Esophagus squamous epithelium (tissue), 5 donors: ENCODE data around the gene PLCD1. TPM values are rescaled to one million over a fixed set of nuclear protein-coding genes. Genes with fewer than 3 reads are reported as not detected.
"Not testable (repeated sequence)": the region's sequence is repeated elsewhere in the genome, so short reads cannot be mapped to it uniquely, and the experiment has no call there.

Experiments used
- DNase-seq: peaks from one replicate; lab custom pipeline; 2025; lab: John Stamatoyannopoulos, UW
- H3K27ac ChIP-seq, 4 donors: fragments of 200-600 bp; sonication (generic); one replicate each; pipeline ENCODE4 v1.5.1; 2016 to 2019; ENCODE audit warnings: mild to moderate bottlenecking in 1 of 4
- H3K27me3 ChIP-seq, 4 donors: fragments of 200-600 bp; sonication (generic); 1 replicate in 3 of 4; 2 replicates in 1 of 4; pipeline versions ENCODE4 v1.5.1 to v1.6.0; 2017 to 2021; ENCODE audit warnings: antibody characterized with exemption in 1 of 4
- H3K36me3 ChIP-seq, 3 donors: fragments of 200-600 bp; sonication (generic); one replicate each; pipeline ENCODE4 v1.5.1; 2016 to 2019
- H3K4me1 ChIP-seq, 3 donors: fragments of 200-600 bp; sonication (generic); one replicate each; pipeline ENCODE4 v1.5.1; 2017 to 2019
- H3K4me3 ChIP-seq, 4 donors: fragments of 200-600 bp; sonication (generic); 1 replicate in 3 of 4; 2 replicates in 1 of 4; pipeline ENCODE4 v1.5.1; 2016 to 2019; ENCODE audit warnings: mild to moderate bottlenecking in 2 of 4, moderate library complexity in 1 of 4
- H3K9me3 ChIP-seq, 3 donors: fragments of 200-600 bp; sonication (generic); one replicate each; pipeline ENCODE4 v1.5.1; 2016 to 2019
- POLR2A ChIP-seq, 4 donors: fragments of 450-650 bp; IDR thresholded peaks; one replicate each; pipeline ENCODE4 v1.6.1; 2017; ENCODE audit warnings: antibody characterized with exemption in 4 of 4, mild to moderate bottlenecking in 4 of 4, moderate library complexity in 3 of 4
- WGBS, 2 donors: methylation state at CpG; one replicate each; pipeline ENCODE4 v1.1.5; 2018; 5-methylcytosine and 5-hydroxymethylcytosine counted together
- intact Hi-C: fragments of 100-400 bp; cut with DNase I; formaldehyde crosslinking; loops from one replicate; pipeline ENCODE4 v1.15.0; 2022
- total RNA-seq, 4 donors: library from RNA; depleted of rRNA; stranded (reverse); fragments of >200 nt; gene quantifications; one replicate each; pipeline ENCODE4 v1.1.0, GENCODE V29; 2016
- TF ChIP-seq, protein P1 (sequence below), 6 experiments: fragments of 450-650 bp in 4 of 6; fragments of 200-600 bp in 2 of 6; sonication (generic) in 2 of 6; IDR thresholded peaks; one replicate each; pipeline ENCODE4 v1.5.1; 2016 to 2019; ENCODE audit warnings: antibody characterized with exemption in 6 of 6, mild to moderate bottlenecking in 4 of 6, moderate library complexity in 4 of 6
- donor health status: DM: yes; HTN: yes; CAD: no.

The PLCD1 gene
- total RNA-seq, 4 donors from 2014 or later: 24.2 to 37.9 (median 35.0) TPM

DNA sequence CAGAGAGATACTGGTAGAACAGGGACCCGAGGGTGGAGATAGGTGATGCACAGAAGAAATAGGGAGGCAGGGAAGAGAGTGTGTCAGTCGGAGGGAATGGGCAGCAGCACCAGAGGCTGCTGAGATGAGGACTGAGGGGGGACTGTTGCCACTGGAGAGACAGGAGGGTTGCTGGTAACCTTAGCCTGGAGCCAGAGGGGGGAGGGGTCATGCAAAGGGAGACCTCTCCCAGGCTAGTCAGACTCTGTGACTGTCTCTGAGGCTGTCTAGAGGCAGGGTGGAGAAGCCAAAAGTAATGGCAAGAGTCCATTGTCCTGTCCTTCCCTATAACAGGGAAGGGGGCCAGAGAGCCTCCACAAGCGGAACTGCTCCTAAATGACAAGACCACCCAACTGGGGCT lies 7.5 kb upstream of the PLCD1 start:
- no peak for TF ChIP-seq POLR2A (IDR thresholded peaks at IDR 0.05)
- TF ChIP-seq, protein P1, sequence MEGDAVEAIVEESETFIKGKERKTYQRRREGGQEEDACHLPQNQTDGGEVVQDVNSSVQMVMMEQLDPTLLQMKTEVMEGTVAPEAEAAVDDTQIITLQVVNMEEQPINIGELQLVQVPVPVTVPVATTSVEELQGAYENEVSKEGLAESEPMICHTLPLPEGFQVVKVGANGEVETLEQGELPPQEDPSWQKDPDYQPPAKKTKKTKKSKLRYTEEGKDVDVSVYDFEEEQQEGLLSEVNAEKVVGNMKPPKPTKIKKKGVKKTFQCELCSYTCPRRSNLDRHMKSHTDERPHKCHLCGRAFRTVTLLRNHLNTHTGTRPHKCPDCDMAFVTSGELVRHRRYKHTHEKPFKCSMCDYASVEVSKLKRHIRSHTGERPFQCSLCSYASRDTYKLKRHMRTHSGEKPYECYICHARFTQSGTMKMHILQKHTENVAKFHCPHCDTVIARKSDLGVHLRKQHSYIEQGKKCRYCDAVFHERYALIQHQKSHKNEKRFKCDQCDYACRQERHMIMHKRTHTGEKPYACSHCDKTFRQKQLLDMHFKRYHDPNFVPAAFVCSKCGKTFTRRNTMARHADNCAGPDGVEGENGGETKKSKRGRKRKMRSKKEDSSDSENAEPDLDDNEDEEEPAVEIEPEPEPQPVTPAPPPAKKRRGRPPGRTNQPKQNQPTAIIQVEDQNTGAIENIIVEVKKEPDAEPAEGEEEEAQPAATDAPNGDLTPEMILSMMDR (IDR thresholded peaks at IDR 0.05): no peak
- H3K27me3 ChIP-seq: no peaks in the 10 kb centered on the region
- peaks cover 12 to 38% (median 12%) of the 10 kb centered on the region in 3 donors for H3K4me1 ChIP-seq
- no peak for DNase-seq
- intact Hi-C loops: loop anchor here (10.0 kb wide), 1 partner anchor 98 kb away; the partner anchor contains the start of genes ACAA1 and MYD88
- WGBS, 2 donors: 95% methylated on average over 2 to 3 of the region's 3 CpGs
- H3K9me3 ChIP-seq: no peaks in the 10 kb centered on the region
- H3K36me3 ChIP-seq: no peaks in the 10 kb centered on the region
- H3K27ac ChIP-seq: no peak overlapping the region
- no peak overlapping the region for H3K4me3 ChIP-seq

DNA sequence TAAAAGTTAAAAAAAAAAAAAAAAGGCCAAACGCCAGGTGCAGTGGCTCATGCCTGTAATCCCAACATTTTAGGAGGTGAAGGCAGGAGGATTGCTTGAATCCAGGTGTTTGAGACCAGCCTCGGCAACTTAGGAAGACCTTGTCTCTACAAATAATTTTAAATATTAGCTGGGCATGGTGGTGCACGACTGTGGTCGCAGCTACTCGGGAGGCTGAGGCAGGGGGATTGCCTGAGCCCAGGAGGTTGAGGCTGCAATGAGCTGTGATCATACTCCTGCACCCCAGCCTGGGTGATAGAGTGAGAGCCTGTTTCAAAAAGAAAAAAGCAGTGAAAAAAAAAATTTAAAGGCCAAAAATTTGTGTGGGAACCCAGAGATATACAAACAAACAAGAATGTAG lies 6.8 kb upstream of the PLCD1 start:
- peaks cover 17 to 44% (median 18%) of the 10 kb centered on the region in 3 donors for H3K4me1 ChIP-seq
- H3K27ac ChIP-seq: no peak overlapping the region
- H3K36me3 ChIP-seq: no peaks in the 10 kb centered on the region
- no peak overlapping the region for H3K4me3 ChIP-seq
- DNase-seq: no peak
- 76 to 89% methylated on average over 5 of the region's 5 CpGs for WGBS, 2 donors
- no peaks in the 10 kb centered on the region for H3K27me3 ChIP-seq
- TF ChIP-seq, protein P1 (IDR thresholded peaks at IDR 0.05): no peak
- TF ChIP-seq POLR2A (IDR thresholded peaks at IDR 0.05): no peak
- H3K9me3 ChIP-seq: no peaks in the 10 kb centered on the region
- intact Hi-C loops: loop anchor here (10.0 kb wide), 1 partner anchor 99 kb away; the partner anchor contains the start of genes ACAA1 and MYD88

DNA sequence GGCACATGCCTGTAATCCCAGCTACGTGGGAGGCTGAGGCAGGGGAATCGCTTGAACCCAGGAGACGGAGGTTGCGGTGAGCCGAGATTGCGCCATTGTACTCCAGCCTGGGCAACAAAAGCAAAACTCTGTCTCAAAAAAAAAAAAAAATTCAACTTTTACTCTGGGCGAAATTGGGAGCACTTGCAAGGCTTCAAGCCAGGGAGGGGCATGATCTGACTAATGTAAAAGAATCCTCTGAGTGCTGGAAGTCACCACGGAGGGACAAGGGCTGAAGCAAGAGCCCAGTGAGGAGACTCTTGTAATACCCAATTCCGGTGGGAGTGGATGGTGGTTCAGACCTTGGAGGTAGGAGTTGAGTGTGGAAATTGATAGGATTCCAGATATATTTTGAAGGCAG lies 4.9 kb upstream of the PLCD1 start:
- not testable (repeated sequence) for DNase-seq, H3K27me3 ChIP-seq, H3K36me3 ChIP-seq, H3K27ac ChIP-seq, H3K9me3 ChIP-seq, H3K4me3 ChIP-seq
- 92% methylated on average over 9 of the region's 9 CpGs for WGBS, 2 donors
- intact Hi-C loops: loop anchor here (10.0 kb wide), 1 partner anchor 100 kb away; the partner anchor contains the start of genes ACAA1 and MYD88
- peaks cover 27 to 53% (median 28%) of the 10 kb centered on the region in 3 donors for H3K4me1 ChIP-seq

DNA sequence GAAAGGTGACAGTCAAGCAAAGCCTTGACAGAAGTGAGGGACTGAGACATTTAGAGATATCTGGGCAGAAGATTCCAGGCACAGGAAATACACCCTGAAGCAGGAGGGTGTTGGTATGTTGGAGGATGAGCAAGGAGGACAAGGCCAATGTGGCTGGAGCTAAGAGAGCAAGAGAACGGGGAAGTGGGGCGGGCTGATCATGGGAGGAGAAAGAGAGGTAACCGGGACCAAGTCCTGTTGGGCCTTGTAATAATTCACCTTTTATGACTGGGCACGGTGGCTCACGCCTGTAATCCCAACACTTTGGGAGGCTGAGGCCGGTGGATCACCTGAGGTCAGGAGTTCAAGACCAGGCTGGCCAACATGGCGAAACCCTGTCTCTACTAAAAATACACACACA lies 4.1 kb upstream of the PLCD1 start:
- 77 to 80% methylated on average over 4 to 5 of the region's 7 CpGs for WGBS, 2 donors

DNA sequence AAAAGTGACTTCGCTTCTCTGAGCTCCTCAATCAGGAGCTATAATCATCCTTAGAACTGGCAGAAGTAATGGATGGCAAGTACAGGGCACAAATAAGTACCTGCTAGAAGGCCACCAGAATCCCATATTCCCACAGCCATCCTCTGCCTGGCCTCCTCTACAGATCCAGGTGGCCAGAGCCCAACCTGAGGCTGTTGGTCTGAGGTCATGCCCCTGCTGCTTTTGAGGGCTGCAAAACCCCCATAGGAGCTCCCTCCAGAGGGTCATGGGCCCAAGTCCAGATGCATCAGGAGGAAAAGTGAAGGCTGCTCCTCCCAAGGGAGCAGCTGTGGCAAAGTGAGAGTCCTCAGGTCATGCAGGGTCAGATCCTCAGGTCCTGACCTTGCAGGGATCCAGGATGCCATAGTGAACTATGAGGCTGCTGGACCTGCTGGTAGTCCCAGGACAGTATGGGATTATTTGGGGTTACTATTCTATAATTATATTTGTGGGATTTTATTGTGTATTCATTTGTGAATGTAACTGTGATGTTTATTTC lies 3.0 kb upstream of the PLCD1 start:
- H3K27me3 ChIP-seq: no peaks in the 10 kb centered on the region
- intact Hi-C loops: loop anchor here (10.0 kb wide), 1 partner anchor 102 kb away; the partner anchor contains the start of genes ACAA1 and MYD88
- H3K27ac ChIP-seq: peak overlapping the region in 2 of 4 donors; percentile 94 to 95
- no peak for DNase-seq
- H3K4me1 ChIP-seq: peaks cover 27 to 63% (median 35%) of the 10 kb centered on the region in 3 donors
- WGBS, 2 donors: 93% methylated on average over 1 of the region's 1 CpG; no CpG with 5 or more reads in 1 of the 2 donors
- no peaks in the 10 kb centered on the region for H3K36me3 ChIP-seq
- no peak for TF ChIP-seq POLR2A (IDR thresholded peaks at IDR 0.05)
- TF ChIP-seq, protein P1 (IDR thresholded peaks at IDR 0.05): no peak
- H3K9me3 ChIP-seq: no peaks in the 10 kb centered on the region
- no peak overlapping the region for H3K4me3 ChIP-seq

More for the DNA sequence above, 4.1 kb upstream of the PLCD1 start:
- DNase-seq, H3K4me3 ChIP-seq, H3K27ac ChIP-seq, H3K36me3 ChIP-seq, H3K27me3 ChIP-seq, H3K9me3 ChIP-seq: not testable (repeated sequence)
- intact Hi-C loops: loop anchor here (10.0 kb wide), 1 partner anchor 101 kb away; the partner anchor contains the start of genes ACAA1 and MYD88
- H3K4me1 ChIP-seq: peaks cover 23 to 53% (median 29%) of the 10 kb centered on the region in 3 donors
